H9 (cell line): ENCODE data around the gene CELF5. TPM values are rescaled to one million over a fixed set of nuclear protein-coding genes. Genes with fewer than 3 reads are reported as not detected.

Experiments
- DNase-seq: peaks from one replicate; pipeline ENCODE4 v3.0.0-alpha.2; 2017
- H2AFZ ChIP-seq: one replicate; pipeline ENCODE4 v1.6.1; 2013; ENCODE audit warnings: mild to moderate bottlenecking, low read length, control low read depth, moderate library complexity
- H2AK5ac ChIP-seq: 2 replicates; pipeline ENCODE4 v1.6.1; 2013; ENCODE audit warnings: low read length, control low read depth, mixed read lengths; ENCODE audit not compliant: insufficient read length
- H2BK120ac ChIP-seq: one replicate; pipeline ENCODE4 v1.6.1; 2013; ENCODE audit warnings: low read depth, mild to moderate bottlenecking, low read length, control low read depth, inconsistent platforms; ENCODE audit not compliant: poor library complexity, severe bottlenecking
- H2BK12ac ChIP-seq: 2 replicates; pipeline ENCODE4 v1.6.1; 2013; ENCODE audit warnings: low read length, control low read depth, mixed read lengths, low read depth; ENCODE audit not compliant: insufficient read length
- H2BK15ac ChIP-seq: 2 replicates; pipeline ENCODE4 v1.6.1; 2013; ENCODE audit warnings: low read depth, low read length, control low read depth
- H2BK20ac ChIP-seq: one replicate; pipeline ENCODE4 v1.6.1; 2013; ENCODE audit warnings: low read depth, mild to moderate bottlenecking, low read length, control low read depth, inconsistent platforms; ENCODE audit not compliant: poor library complexity, severe bottlenecking
- H2BK5ac ChIP-seq: 2 replicates; pipeline ENCODE4 v1.6.1; 2013; ENCODE audit warnings: low read length, control low read depth, mixed read lengths; ENCODE audit not compliant: insufficient read length
- H3K14ac ChIP-seq: 2 replicates; pipeline ENCODE4 v1.6.1; 2013; ENCODE audit warnings: low read length, control low read depth; ENCODE audit not compliant: insufficient read depth
- H3K18ac ChIP-seq: 2 replicates; pipeline ENCODE4 v1.6.1; 2013; ENCODE audit warnings: low read depth, mild to moderate bottlenecking, mixed read lengths, low read length, control low read depth; ENCODE audit not compliant: insufficient read length
- H3K23ac ChIP-seq: 2 replicates; pipeline ENCODE4 v1.6.1; 2013; ENCODE audit warnings: low read length, control low read depth, mixed read lengths, low read depth; ENCODE audit not compliant: insufficient read length
- H3K23me2 ChIP-seq: 2 replicates; pipeline ENCODE4 v1.6.1; 2013; ENCODE audit warnings: low read depth, mild to moderate bottlenecking, mixed read lengths, low read length, control low read depth; ENCODE audit not compliant: insufficient read length, poor library complexity, severe bottlenecking
- H3K27ac ChIP-seq: 2 replicates; pipeline ENCODE4 v1.5.1; 2013; ENCODE audit warnings: low read length, control low read depth, mixed read lengths, low read depth; ENCODE audit not compliant: insufficient read length
- H3K27me3 ChIP-seq: 2 replicates; pipeline ENCODE4 v1.6.1; 2013; ENCODE audit warnings: low read length, control low read depth, inconsistent platforms; ENCODE audit not compliant: insufficient read depth
- H3K4ac ChIP-seq: 2 replicates; pipeline ENCODE4 v1.6.1; 2013; ENCODE audit warnings: low read depth, mild to moderate bottlenecking, control low read depth, inconsistent platforms, low read length, moderate library complexity
- H3K4me1 ChIP-seq: 2 replicates; pipeline ENCODE4 v1.6.1; 2013; ENCODE audit warnings: low read length, control low read depth, inconsistent platforms; ENCODE audit not compliant: insufficient read depth
- H3K4me2 ChIP-seq: 2 replicates; pipeline ENCODE4 v1.6.1; 2013; ENCODE audit warnings: low read length, control low read depth, mixed read lengths; ENCODE audit not compliant: insufficient read length, insufficient read depth
- H3K56ac ChIP-seq: 2 replicates; pipeline ENCODE4 v1.6.1; 2013; ENCODE audit warnings: low read depth, mild to moderate bottlenecking, mixed read lengths, low read length, control low read depth; ENCODE audit not compliant: insufficient read length
- H3K79me1 ChIP-seq: 2 replicates; pipeline ENCODE4 v1.6.1; 2013; ENCODE audit warnings: low read depth, mild to moderate bottlenecking, moderate library complexity, low read length, control low read depth, inconsistent platforms; ENCODE audit not compliant: insufficient read depth, poor library complexity, severe bottlenecking
- H3K79me2 ChIP-seq: 2 replicates; pipeline ENCODE4 v1.6.1; 2013; ENCODE audit warnings: low read length, control low read depth, inconsistent platforms; ENCODE audit not compliant: insufficient read depth
- H3K9ac ChIP-seq: 2 replicates; pipeline ENCODE4 v1.6.1; 2013; ENCODE audit warnings: low read length, control low read depth, mixed read lengths; ENCODE audit not compliant: insufficient read length; ENCODE audit errors: extremely low read depth
- H3K9me3 ChIP-seq: one replicate; pipeline ENCODE4 v1.6.1; 2013; ENCODE audit warnings: low read depth, low read length, inconsistent platforms; ENCODE audit not compliant: control insufficient read depth
- H3T11ph ChIP-seq: one replicate; pipeline ENCODE4 v1.6.1; 2013; ENCODE audit warnings: mild to moderate bottlenecking, low read length, control low read depth, inconsistent platforms
- H4K20me1 ChIP-seq: one replicate; pipeline ENCODE4 v1.6.1; 2013; ENCODE audit not compliant: control insufficient read depth, insufficient read length, insufficient read depth
- H4K5ac ChIP-seq: 2 replicates; pipeline ENCODE4 v1.6.1; 2013; ENCODE audit warnings: low read depth, mild to moderate bottlenecking, mixed read lengths, low read length, control low read depth; ENCODE audit not compliant: insufficient read length
- H4K8ac ChIP-seq: replicated peaks from 2 replicates; pipeline ENCODE4 v1.6.1; 2013; ENCODE audit warnings: low read length, control low read depth, mixed read lengths, low read depth; ENCODE audit not compliant: insufficient read length
- H4K91ac ChIP-seq: 2 replicates; pipeline ENCODE4 v1.6.1; 2013; ENCODE audit warnings: low read depth, mild to moderate bottlenecking, moderate library complexity, mixed read lengths, low read length, control low read depth; ENCODE audit not compliant: insufficient read length
- H3K27ac Mint-ChIP-seq, 3 experiments: 2 replicates in 2 of 3; 3 replicates in 1 of 3; pipeline ENCODE4 v1.8.0; 2020 to 2021; ENCODE audit warnings: mixed read lengths in 3 of 3, mild to moderate bottlenecking in 1 of 3, moderate library complexity in 1 of 3
- H3K27me3 Mint-ChIP-seq: 2 replicates; pipeline ENCODE4 v1.8.0; 2021; ENCODE audit warnings: low read depth, mild to moderate bottlenecking, moderate library complexity, mixed read lengths
- H3K36me3 Mint-ChIP-seq, 3 experiments: 2 replicates in 2 of 3; 3 replicates in 1 of 3; pipeline ENCODE4 v1.8.0; 2020 to 2021; ENCODE audit warnings: low read depth in 3 of 3, mixed read lengths in 3 of 3; ENCODE audit not compliant: insufficient read depth in 1 of 3
- H3K4me1 Mint-ChIP-seq, 2 experiments: 2 replicates each; pipeline ENCODE4 v1.8.0; 2020; ENCODE audit warnings: mixed read lengths in 2 of 2
- H3K4me3 Mint-ChIP-seq, 2 experiments: 2 replicates in 1 of 2; 3 replicates in 1 of 2; pipeline ENCODE4 v1.8.0; 2020 to 2021; ENCODE audit warnings: mild to moderate bottlenecking in 2 of 2, mixed read lengths in 2 of 2, moderate library complexity in 1 of 2
- H3K9me3 Mint-ChIP-seq, 2 experiments: 2 replicates in 1 of 2; 3 replicates in 1 of 2; pipeline ENCODE4 v1.8.0; 2020; ENCODE audit warnings: mild to moderate bottlenecking in 2 of 2, mixed read lengths in 2 of 2, moderate library complexity in 1 of 2
- CTCF ChIP-seq: fragments of 200-600 bp; sonication (generic); conservative IDR thresholded peaks from 3 replicates; pipeline ENCODE4 v1.8.0; 2021; ENCODE audit warnings: antibody characterized with exemption, mild to moderate bottlenecking
- WGBS: extraction: QIAGEN DNeasy Blood & Tissue Kit; methylation state at CpG from one replicate; pipeline ENCODE4 v1.1.7; 2013; ENCODE audit warnings: missing lambda C conversion rate, low lambda C conversion rate, mixed read lengths; ENCODE audit not compliant: insufficient read length; ENCODE audit errors: extremely low coverage; 5-methylcytosine and 5-hydroxymethylcytosine counted together
- total RNA-seq: library from RNA; stranded (reverse); gene quantifications from 2 replicates; pipeline ENCODE4 v1.2.1, GENCODE V29; 2021

The CELF5 gene
- total RNA-seq, 1 experiment from 2014 or later: 4.8 TPM

DNA sequence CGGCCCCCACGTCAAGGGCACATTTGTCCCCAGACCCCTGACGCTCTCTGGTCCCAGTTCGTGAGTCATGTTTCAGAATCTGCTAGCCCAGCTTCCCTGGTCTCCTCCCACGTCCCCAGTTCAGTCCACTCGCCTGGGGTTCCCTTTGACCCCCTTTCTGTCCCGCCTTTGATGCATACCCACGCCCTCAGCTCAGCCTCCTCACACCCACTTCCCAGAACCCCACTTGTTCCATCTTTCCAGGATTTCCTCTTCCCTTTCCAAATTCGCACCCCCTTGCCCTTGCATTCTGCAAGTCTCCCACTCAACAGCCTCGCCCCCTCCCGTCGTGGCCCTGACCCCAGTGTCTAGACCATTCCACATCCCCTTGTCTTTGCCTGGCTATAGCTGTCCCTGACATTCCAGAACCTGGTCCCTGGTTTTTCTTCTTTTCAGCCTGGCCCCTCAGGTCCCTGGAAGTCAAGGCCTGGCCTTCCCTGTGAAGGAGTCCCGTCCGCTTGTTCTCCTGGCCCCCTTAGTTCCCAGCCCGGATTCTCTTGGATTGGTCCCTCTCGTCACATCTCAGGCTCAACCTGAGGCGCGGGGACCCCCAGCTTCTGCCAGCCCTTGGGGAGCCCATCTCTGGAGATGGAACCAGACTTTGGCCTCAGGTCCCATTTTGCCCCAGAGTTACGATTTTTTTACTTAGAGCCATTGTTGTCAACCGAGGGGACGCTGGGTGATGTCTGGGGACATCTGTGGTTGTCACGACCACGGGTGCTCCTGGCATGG lies 37.4 kb upstream of the CELF5 start:
- Histone ChIP-seq H3K18ac (no peak overlapping the region), H4K91ac (no peak overlapping the region), H3K9ac (peak overlapping the region; percentile 84), H3K79me2 (peaks cover 23% of the 10 kb centered on the region; the same call in 1 of the 2 replicates), H4K8ac (no peak overlapping the region), H2BK120ac (no peak overlapping the region), H3K4ac (no peak overlapping the region), H3K56ac (no peak overlapping the region), H3K79me1 (peaks cover 22% of the 10 kb centered on the region), H3K27ac (no peak overlapping the region), H2BK5ac (no peak overlapping the region), H2BK15ac (no peak overlapping the region), H3K27me3 (no peaks in the 10 kb centered on the region), H3K9me3 (no peaks in the 10 kb centered on the region), H3K4me2 (peak overlapping the region; percentile 86), H2BK20ac (no peak overlapping the region), H3K23ac (no peak overlapping the region), H3K4me1 (no peaks in the 10 kb centered on the region), H4K20me1 (no peaks in the 10 kb centered on the region), H3K23me2 (peaks cover 8% of the 10 kb centered on the region), H3K14ac (no peak overlapping the region; the same call in 1 of the 2 replicates), H2BK12ac (no peak overlapping the region), H3T11ph (no peak overlapping the region), H2AK5ac (no peak overlapping the region), H4K5ac (no peak overlapping the region), H2AFZ (no peak overlapping the region)
- no peak for DNase-seq
- H3K36me3 Mint-ChIP-seq: peaks cover 7 to 11% (median 10%) of the 10 kb centered on the region in 3 experiments; a peak in 6 of 7 replicates
- peak overlapping the region; percentile 90 to 93 for H3K4me3 Mint-ChIP-seq
- WGBS: no CpG with 5 or more reads among the region's 23 CpGs
- peaks cover 1% of the 10 kb centered on the region; the same call in 1 of the 2 replicates for H3K27me3 Mint-ChIP-seq
- TF ChIP-seq CTCF: no peak
- H3K4me1 Mint-ChIP-seq: peaks cover 14 to 26% of the 10 kb centered on the region in 2 experiments
- peak overlapping the region in 2 of 3 experiments; percentile 64 to 88; a peak in 2 of 7 replicates for H3K27ac Mint-ChIP-seq
- H3K9me3 Mint-ChIP-seq: no peaks in the 10 kb centered on the region; a peak in 1 of 5 replicates
